ENCODE data around the gene NLRP10. TPM values are rescaled to one million over a fixed set of nuclear protein-coding genes. Genes with fewer than 3 reads are reported as not detected.

NLRP10 gene
- total and polyA plus RNA-seq, 12 donors: not detected

- ATAC-seq (no peak), DNase-seq (no peak)
- intact Hi-C loops (cut with DNase I): no loop called here
- no peaks in the 10 kb centered on the region for H3K36me3 ChIP-seq
- H3K27me3 ChIP-seq: peaks cover 0 to 18% (median 5%) of the 10 kb centered on the region in 7 donors
- no peak overlapping the region for H3K27ac ChIP-seq
- WGBS, 2 donors: 56 to 59% methylated on average over 2 of the region's 2 CpGs
- H3K9me3 ChIP-seq: peaks cover 0 to 8% (median 0%) of the 10 kb centered on the region in 11 donors
- no peaks in the 10 kb centered on the region for H3K4me1 ChIP-seq
- no peak for TF ChIP-seq CTCF (IDR thresholded peaks at IDR 0.05)
- H3K4me3 ChIP-seq: no peak overlapping the region
These were observed 40.7 kb downstream of the NLRP10 start for GRCh38 chr11:7924536-7924935.

- intact Hi-C loops (cut with DNase I): no loop called here
- TF ChIP-seq CTCF (IDR thresholded peaks at IDR 0.05): no peak
These were observed 47.1 kb downstream of the NLRP10 start for GRCh38 chr11:7918141-7918540.

More at GRCh38 chr11:7918141-7918540, 47.1 kb downstream of the NLRP10 start:
- H3K36me3 ChIP-seq: no peaks in the 10 kb centered on the region
- WGBS, 2 donors: 75 to 76% methylated on average over 2 of the region's 2 CpGs
- DNase-seq (no peak), ATAC-seq (no peak)
- H3K27me3 ChIP-seq: no peaks in the 10 kb centered on the region
- no peak overlapping the region for H3K4me3 ChIP-seq
- H3K27ac ChIP-seq: no peak overlapping the region
- no peaks in the 10 kb centered on the region for H3K4me1 ChIP-seq
- no peaks in the 10 kb centered on the region for H3K9me3 ChIP-seq

Other genes starting within 250 kb of the NLRP10 start
- gene OR5P2, start 168.5 kb downstream of the NLRP10 start, total RNA-seq: not detected
- not detected for gene OR5P2, start 168.5 kb downstream of the NLRP10 start, polyA plus RNA-seq
- gene OR5P3, start 134.6 kb downstream of the NLRP10 start, total RNA-seq: not detected
- gene OR5P3, start 134.6 kb downstream of the NLRP10 start, polyA plus RNA-seq: not detected
- gene OR10A6, start 34.2 kb downstream of the NLRP10 start, total RNA-seq: not detected
- gene OR10A6, start 34.2 kb downstream of the NLRP10 start, polyA plus RNA-seq: not detected
- not detected for gene OR10A3, start 23.7 kb downstream of the NLRP10 start, total RNA-seq
- gene OR10A3, start 23.7 kb downstream of the NLRP10 start, polyA plus RNA-seq: not detected
- 100 to 1,000 TPM; 142 to 176 (median 157) TPM for gene EIF3F, start 21.9 kb upstream of the NLRP10 start, total RNA-seq
- 100 to 1,000 TPM in 1 of 2 donors, 10 to 100 TPM in 1; 63.2 to 386 TPM for gene EIF3F, start 21.9 kb upstream of the NLRP10 start, polyA plus RNA-seq
- gene TUB, start 115.8 kb upstream of the NLRP10 start, total RNA-seq: 10 to 100 TPM; 11.6 to 28.2 (median 20.2) TPM
- 1 to 10 TPM; 2.4 to 3.7 TPM for gene TUB, start 115.8 kb upstream of the NLRP10 start, polyA plus RNA-seq
- gene RIC3, start 203.6 kb upstream of the NLRP10 start, total RNA-seq: 10 to 100 TPM; 10.6 to 16.5 (median 12.5) TPM
- gene RIC3, start 203.6 kb upstream of the NLRP10 start, polyA plus RNA-seq: 10 to 100 TPM in 1 of 2 donors, 1 to 10 TPM in 1; 4.7 to 17.0 TPM